Mesothelial cell of epicardium (in vitro differentiated cells): ENCODE measurements around the gene TMEM269. TPM values are rescaled to one million over a fixed set of nuclear protein-coding genes. Genes with fewer than 3 reads are reported as not detected.

Experiments
- DNase-seq, 2 experiments: peaks; one replicate each; pipeline ENCODE4 v3.0.0; 2021; ENCODE audit warnings: low spot score in 2 of 2; ENCODE audit not compliant: unreplicated experiment in 2 of 2
- H3K27ac Mint-ChIP-seq: 2 replicates; pipeline ENCODE4 v1.8.0; 2021; ENCODE audit warnings: mixed read lengths
- H3K27me3 Mint-ChIP-seq: 2 replicates; pipeline ENCODE4 v1.8.0; 2021; ENCODE audit warnings: low read depth, mixed read lengths
- H3K36me3 Mint-ChIP-seq: 2 replicates; pipeline ENCODE4 v1.8.0; 2021; ENCODE audit warnings: mixed read lengths
- H3K4me1 Mint-ChIP-seq: 2 replicates; pipeline ENCODE4 v1.8.0; 2021; ENCODE audit warnings: mixed read lengths
- H3K4me3 Mint-ChIP-seq: 2 replicates; pipeline ENCODE4 v1.8.0; 2021; ENCODE audit warnings: mild to moderate bottlenecking, moderate library complexity, mixed read lengths
- H3K9me3 Mint-ChIP-seq: 2 replicates; pipeline ENCODE4 v1.8.0; 2021; ENCODE audit warnings: mixed read lengths
- CTCF ChIP-seq: fragments of 200-600 bp; sonication (generic); IDR thresholded peaks from one replicate; pipeline ENCODE4 v1.5.0; 2021; ENCODE audit warnings: antibody characterized with exemption; ENCODE audit not compliant: unreplicated experiment
- total RNA-seq: library from RNA; stranded (reverse); gene quantifications from 3 replicates; pipeline ENCODE4 v1.2.1, GENCODE V29; 2021

Gene TMEM269
- total RNA-seq, 1 donor from 2014 or later: 0.98 TPM

GRCh38 chr1:42845866-42846256 lies 61.1 kb downstream of the TMEM269 start:
- H3K4me1 Mint-ChIP-seq: peaks cover 20% of the 10 kb centered on the region
- no peaks in the 10 kb centered on the region for H3K27me3 Mint-ChIP-seq
- no peak for DNase-seq

GRCh38 chr1:42846257-42847110 lies 61.7 kb downstream of the TMEM269 start, which contains the start of gene ZNF691:
ZNF691 (plus strand) TSS chr1:42846613; CDS start chr1:42849659, 3,046 bp downstream.
- DNase-seq: peak; percentile 69 to 85
- H3K4me1 Mint-ChIP-seq: peaks cover 19% of the 10 kb centered on the region
- H3K9me3 Mint-ChIP-seq: peaks cover 9% of the 10 kb centered on the region
- peak within 1 kb of the TSS; percentile 91 for H3K4me3 Mint-ChIP-seq
- H3K36me3 Mint-ChIP-seq: peaks cover 36% of the 10 kb centered on the region
- H3K27ac Mint-ChIP-seq: peak within 1 kb of the TSS; percentile 87
- H3K27me3 Mint-ChIP-seq: no peaks in the 10 kb centered on the region
- TF ChIP-seq CTCF: no peak

More at GRCh38 chr1:42845866-42846256, 61.1 kb downstream of the TMEM269 start:
- Mint-ChIP-seq H3K4me3 (peak overlapping the region; percentile 91), H3K9me3 (peaks cover 9% of the 10 kb centered on the region), H3K27ac (peak overlapping the region; percentile 87), H3K36me3 (peaks cover 29% of the 10 kb centered on the region)
- TF ChIP-seq CTCF: no peak

GRCh38 chr1:42847111-42847595 lies 62.4 kb downstream of the TMEM269 start:
- Mint-ChIP-seq H3K27ac (peak overlapping the region; percentile 80), H3K27me3 (no peaks in the 10 kb centered on the region), H3K4me1 (peaks cover 19% of the 10 kb centered on the region), H3K9me3 (peaks cover 9% of the 10 kb centered on the region), H3K36me3 (peaks cover 37% of the 10 kb centered on the region), H3K4me3 (peak overlapping the region; percentile 91)
- no peak for TF ChIP-seq CTCF
- DNase-seq: no peak

- Mint-ChIP-seq H3K36me3 (peaks cover 42% of the 10 kb centered on the region), H3K4me1 (peaks cover 19% of the 10 kb centered on the region), H3K27me3 (no peaks in the 10 kb centered on the region), H3K4me3 (peak overlapping the region; percentile 91), H3K9me3 (peaks cover 14% of the 10 kb centered on the region), H3K27ac (no peak overlapping the region)
- no peak for DNase-seq
- TF ChIP-seq CTCF: no peak
Observed at GRCh38 chr1:42847721-42848460, 63.1 kb downstream of the TMEM269 start.

GRCh38 chr1:42848823-42849537 lies 64.2 kb downstream of the TMEM269 start:
- Mint-ChIP-seq H3K9me3 (peaks cover 14% of the 10 kb centered on the region), H3K4me1 (peaks cover 19% of the 10 kb centered on the region), H3K4me3 (no peak overlapping the region), H3K27ac (no peak overlapping the region), H3K27me3 (no peaks in the 10 kb centered on the region), H3K36me3 (peaks cover 42% of the 10 kb centered on the region)
- no peak for TF ChIP-seq CTCF
- DNase-seq: no peak
